Hematopoietic multipotent progenitor cell treated with erythropoietin and hydrocortisone succinate and interleukin-3 and kit ligand, for 15 days (in vitro differentiated cells): ENCODE data around the gene MAGI2.

Experiments
- DNase-seq: peaks from one replicate; pipeline ENCODE4 v3.0.0-alpha.2; 2015; ENCODE audit warnings: low spot score

The MAGI2 gene

DNA sequence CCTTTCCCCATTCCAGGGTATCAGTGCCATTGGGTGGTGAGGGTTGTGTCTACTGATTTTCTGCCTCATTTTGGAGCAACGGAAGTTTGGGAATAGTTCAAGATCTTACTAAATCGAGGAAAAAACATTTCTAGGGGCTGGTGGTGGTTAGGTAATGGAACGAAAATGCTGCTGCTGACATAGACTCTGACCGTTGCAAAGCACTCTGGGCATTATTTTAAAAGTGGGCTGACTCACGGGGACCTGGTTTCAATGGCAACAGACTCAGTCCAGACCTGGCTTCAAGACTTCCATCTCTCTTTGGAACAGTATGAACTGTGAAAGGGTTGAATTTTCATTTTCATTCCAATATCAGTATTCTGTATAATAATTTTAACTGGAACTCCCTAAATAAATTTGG, 1370.9 kb downstream of the MAGI2 start:
- DNase-seq = no peak

DNA sequence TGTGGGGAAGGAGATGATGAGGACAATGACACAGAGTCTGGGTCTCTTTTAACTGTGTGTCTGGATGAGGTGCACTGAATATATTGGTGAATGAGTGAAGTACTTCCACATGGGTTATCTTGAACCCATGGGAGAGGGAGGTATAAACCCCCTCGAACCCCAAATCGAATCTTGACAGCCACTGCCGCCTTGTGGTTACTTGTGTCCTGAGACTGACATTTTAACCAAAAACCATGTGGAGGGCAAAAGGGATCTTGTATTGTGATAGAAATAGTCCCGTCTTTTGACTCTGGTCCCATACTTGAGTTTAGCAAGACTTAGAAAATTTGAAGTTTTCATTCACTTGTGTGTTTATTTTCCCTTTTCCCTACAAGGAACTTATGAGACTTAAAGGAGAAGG, 1371.6 kb downstream of the MAGI2 start:
- DNase-seq = no peak

DNA sequence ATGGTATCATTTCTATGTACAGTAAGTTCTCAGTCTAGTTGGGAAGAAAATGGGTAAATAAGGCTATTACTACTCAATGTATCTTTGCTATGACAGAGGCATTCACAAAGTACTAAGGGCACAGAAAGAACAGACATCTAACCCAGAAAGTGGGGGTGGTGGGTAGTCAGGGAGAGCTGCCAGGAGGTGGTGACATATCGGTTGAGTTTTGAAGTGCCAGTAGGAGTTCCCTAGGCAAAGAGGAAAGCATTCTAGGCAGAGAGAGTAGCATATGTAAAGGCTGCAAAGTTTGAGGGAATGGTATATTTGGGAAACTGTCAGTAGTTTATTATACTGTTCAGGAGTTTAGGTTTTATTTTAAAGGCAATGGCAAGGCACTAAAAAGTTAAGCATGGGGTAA, 1372.1 kb downstream of the MAGI2 start:
- no peak for DNase-seq

DNA sequence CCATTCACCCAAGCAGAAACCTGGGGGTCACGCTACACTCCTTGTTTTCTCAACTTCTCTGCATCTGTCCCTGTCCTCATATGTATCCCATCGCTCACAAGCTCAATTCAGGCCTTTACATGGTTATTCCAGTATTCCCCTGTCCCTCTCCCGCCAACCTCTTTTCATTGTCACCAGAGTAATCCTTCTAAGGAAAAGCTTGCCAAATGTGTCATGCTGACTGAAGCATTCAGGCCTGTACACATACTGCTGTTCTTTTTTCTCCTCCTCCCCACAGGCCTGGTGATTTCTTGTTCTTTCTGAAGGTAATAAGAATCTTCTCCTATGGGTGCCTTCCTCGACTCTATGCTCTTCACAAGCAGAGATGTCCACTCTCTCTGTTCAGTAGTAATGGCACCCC, 1372.7 kb downstream of the MAGI2 start:
- no peak for DNase-seq

DNA sequence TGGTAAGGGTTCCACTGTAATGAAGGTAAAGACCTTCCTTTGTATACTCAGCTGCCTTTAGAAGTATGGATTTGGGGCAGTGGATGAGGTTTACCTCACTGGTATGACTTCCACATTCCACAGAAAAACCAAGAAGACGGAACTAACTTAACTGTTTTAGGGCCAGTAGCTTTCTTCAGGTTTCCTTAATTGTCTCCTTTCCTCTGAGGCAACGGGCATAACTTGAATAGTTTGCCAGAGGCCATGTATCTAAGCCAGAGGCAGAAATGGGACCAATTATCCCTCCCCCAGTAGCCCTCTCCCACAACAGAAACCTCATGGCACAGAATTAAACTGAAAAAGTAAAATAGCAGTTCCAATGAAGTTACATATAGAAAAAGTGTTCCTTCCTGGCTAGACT, 1373.2 kb downstream of the MAGI2 start:
- no peak for DNase-seq

DNA sequence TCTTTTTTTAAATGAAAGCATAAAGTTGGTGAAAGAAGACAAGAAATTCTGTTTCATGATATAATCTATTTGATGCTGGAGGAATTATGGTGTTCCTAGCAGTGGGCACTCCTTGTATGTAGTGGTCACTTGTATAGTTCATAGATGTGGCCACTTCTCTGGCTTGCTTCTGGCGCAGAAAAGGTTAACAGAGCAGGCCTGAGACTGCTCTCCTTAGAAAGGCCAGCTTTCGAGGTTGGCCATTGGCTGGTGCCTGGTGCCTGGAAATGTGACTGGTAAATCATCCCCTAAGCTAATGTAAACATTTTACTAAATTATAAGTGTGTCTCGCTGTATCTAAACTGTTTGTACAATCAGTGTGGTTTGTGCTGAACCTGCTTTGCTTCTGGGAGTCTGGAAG, 1378.8 kb downstream of the MAGI2 start:
- DNase-seq = no peak

DNA sequence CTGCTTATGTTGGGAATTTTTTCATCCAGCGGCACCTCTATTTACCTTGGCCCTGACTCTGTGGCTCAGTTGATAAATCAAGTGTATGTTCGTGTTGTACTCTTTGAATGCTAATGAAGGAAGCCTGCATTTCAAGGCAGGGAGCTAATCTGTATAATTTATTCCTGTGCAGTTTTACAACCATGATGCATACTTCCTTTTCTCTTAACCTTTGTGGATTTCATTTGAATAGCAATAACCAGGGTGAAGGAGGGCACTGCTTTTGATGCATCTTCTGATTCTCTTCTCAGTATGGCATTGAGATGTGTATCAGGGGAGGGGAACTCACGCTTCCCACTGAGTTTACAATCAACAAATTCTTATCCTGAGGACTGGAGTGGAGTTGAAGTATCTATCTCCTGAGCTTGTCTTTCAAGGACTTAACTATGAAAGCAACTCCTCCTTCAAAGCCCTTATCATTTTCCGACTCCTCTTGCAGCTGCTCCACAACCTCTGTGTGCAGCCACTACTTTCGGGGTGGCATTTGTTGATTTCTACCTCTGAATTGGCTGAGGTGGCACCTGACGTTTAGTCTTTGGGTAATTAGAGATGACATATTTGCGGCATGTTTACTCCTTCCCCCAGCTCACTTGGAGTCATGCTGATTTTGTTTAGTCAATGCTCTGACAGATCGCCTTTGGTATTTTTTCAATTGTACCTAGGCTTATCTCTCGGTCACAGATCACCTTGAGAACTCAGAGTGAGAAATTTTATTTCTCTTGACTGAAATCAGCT, 1379.7 kb downstream of the MAGI2 start:
- no peak for DNase-seq

DNA sequence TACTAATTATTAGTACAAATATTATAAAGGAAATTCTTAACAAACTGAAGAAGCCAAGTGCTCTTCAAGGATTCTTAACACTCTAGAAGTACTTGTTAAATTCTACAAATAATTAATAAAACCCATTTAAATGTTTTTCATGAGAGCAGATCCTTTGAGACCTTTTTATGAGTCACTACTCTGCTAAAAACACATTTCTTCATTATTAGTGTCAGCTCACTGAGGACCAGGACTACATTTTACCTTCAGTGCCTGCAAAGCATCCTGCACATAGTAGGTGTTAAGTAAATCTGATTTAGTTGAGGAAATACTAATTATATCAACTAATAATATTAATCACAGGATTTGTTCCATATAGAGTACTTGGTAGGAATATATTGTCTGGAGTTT, 1381.3 kb downstream of the MAGI2 start:
- DNase-seq = no peak

DNA sequence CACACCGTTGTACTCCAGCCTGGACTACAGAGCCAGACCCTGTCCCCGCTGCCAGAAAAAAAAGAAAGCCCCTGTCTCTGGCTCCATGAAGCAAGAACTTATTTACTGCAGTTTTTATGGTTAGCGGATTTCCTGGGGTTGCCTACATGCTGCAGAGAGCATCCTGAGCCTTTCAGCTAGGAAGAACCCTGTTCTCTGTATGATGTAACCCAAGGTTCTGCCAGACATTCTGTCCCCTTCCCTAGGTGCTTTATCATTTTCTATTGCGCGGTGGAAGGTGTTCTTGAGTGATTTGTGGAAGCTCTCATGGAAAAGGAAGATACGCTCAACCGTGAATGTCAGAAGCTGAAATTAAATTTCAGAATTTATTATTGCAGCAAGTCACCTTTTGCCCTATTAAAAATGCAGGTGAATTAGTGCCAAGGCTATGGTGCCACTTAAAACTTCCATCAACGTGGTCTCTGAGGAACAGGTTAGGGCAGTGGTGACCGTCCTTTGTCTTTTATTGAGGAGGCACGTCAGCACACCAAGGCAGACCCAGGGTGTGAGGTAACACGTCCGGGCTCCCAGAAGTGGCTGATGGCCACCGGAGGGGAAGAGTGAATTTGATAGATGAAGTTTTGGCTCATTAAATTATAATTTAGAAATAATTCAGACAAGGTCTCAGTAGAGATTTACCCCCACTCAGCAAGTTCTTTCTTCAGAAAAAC, 1381.8 kb downstream of the MAGI2 start:
- DNase-seq = no peak

DNA sequence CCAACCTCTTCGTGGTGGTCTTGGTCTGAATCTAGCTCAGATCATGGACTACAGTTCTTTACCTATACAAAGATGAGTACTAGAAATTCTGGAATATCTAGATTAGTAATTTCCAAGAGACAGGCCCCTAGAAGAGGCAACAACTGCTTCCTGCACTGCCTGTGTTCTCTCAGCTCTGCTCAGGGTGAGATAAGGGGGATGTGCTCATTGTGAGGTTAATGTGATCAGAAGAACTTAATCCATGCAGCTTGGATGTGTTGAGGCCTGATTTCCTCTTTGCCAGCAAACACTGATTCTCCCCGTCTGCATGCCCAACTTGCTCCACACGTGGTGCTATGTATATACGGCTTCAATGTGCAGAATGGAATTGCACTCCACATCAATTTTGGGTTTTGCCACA, 1386.9 kb downstream of the MAGI2 start:
- no peak for DNase-seq

DNA sequence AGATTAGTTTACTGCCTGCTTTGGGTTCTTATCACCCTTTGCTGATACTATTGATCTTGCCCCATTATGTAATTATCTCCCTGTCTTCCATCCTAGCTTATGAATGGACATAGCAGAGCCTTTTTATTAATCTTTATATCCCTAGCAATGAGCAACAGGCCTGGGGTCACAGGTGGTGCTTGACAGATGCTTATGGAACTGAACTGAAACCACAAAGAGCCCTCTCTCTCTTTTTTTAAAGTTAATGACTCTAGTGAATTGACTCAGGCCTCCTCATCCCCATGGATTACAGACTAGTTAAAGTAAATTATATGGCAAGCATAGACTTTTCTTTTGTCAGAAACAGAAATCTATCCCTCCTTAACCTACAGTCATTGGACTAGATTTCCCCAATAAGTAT, 1389.7 kb downstream of the MAGI2 start:
- no peak for DNase-seq

DNA sequence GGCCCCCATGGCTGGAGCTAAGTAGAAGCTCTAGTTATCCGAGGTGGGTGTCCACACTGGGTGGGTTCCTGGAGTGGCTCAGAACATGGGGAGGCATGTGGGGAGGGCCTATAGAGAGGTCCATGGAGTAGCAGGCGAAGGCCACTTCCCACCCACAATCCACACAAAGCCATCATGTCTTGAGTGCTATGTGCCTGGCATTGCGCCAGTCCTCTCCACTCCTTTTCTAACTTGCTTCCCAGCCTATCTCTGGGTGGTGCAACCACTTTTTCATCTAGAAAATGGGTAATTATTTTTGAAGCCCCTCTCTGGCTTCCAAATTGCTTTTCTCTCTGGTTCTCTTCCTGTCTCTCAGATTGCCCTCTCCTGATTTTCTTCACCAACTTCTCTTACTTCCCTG, 1391.3 kb downstream of the MAGI2 start:
- no peak for DNase-seq

DNA sequence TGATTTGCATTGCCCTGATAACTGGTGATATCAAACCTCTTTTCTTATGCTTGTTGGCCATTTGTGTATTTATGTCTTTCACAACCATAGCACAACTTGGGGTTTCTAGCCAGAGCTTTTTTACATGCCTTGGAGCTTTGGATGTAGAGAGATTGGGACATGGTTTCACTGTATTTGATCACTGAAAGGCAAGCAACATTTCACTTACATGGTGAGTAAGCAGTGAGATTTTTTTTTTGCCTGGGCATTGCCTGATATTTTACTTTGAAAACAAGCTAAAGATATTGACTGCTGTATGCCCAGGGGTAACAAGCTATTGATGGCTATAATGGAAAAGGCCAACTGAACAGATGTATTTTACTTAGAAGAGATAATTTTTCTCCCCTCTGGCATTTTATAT, 1395.9 kb downstream of the MAGI2 start:
- no peak for DNase-seq

DNA sequence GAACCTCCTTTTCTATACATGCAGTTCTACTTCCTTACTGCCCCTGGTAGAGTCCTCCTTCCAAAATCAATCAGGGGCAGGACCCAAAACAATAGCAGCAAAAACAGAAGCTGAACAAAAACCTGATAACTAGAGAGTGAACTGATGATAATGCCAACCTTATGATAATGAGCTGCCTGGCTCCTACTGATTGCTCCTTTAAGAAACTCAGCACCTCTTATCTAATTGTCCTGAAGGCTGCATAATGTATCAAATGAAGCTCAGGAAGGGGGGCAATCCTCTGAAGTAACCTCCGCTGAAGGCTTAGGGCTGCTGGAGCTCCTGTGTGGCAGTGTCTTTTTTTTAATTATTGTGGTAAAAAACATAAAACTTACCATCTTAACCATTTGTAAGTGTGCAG, 1397.9 kb downstream of the MAGI2 start:
- DNase-seq = no peak

DNA sequence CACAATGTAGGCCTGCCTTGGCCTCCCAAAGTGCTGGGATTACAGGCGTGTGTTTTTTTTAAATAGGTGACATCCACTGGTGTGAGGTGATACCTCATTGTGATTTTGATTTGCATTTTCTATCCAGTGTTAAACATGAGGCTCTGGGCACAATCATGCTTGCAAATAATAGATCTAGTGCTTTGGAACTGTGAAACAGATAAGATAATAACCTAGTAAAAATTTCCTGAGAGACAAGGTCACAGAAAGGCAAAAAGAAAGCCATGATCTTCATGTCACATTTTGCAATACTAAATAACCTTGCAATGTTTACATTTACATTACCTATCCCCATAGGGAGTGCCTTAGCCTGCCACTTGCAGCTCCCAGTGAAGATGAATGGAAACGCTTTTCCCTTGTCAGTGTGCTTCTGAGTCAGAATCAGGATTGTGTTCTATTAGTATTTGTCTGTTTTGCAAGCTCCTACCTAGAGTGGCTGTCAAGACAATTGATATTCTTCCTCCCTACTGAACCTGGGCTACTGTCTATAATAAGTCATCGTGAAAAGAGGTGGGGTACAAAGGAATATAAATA, 1398.4 kb downstream of the MAGI2 start:
- DNase-seq = no peak

DNA sequence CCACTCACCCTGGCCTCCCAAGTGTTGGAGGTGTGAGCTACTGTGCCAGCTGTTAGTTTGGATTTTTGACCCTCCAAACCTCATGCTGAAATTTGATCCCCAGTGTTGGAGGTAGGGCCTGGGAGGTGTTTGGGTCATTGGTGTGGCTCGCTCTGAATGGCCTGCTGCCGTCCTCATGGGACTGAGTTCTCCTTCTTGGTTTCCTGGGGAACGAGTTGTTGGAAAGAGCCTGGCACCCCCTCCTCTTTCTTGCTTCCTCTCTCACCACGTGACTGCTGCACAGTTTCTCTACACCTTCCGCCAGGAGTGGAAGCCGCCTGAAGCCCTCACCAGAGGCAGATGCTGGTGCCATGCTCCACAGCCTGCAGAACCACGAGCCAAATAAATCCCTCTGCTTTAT, 1401.4 kb downstream of the MAGI2 start:
- DNase-seq = no peak

DNA sequence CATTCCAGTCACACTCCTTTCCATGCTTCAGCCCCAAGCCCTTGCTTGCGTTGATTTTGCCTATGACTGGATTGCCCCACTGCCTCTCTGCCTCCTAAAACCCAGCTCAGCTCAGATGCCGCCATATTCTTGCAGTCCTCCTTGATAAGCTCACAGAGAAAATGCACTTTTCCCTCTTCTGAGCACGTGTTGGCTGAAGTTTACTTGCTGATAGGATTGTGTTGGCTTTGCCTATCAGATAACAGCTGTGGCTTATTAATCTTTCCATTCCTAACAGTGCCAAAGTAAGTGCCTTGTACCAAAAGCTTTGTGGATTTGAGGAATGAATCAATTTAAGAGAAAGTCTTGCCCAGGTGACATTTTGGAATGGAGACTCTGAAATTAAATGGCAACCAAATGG, 1405.7 kb downstream of the MAGI2 start:
- no peak for DNase-seq

DNA sequence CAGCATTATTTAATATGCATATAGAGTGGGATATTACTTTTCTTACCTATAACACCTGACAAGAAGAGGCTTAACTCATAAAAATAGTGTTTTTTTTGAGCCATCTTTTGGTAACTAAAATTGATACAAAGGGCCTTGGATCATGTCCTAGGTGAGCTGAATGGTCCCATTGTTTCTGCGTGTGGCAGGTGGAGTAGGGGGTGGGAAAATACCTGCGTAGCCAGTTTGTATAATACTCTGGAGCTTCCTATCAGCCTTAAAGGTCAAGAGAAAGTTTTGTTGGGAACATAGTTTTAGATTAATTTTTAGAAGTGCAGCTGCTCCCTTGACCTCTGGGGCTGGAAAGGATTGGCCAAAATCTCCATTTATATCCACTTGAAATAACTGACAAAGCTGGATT, 1410.3 kb downstream of the MAGI2 start:
- no peak for DNase-seq

DNA sequence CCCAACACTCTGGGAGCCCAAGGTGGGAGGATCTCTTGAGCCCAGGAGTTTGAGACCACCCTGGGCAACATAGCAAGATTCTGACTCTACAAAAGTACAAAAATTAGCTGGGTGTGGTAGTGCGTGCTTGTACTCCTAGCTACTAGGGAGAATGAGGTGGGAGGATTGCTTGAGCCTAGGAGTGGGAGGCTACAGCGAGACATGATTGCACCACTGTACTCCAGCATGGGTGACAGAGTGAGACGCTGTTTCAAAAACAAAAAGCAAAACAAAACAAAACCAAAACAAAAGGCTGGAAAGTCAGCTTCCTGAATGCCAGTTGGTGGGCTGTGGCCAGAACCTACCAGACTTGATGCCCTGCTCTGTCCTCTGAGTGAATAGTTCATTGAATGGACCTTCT, 1412.0 kb downstream of the MAGI2 start:
- DNase-seq = no peak

DNA sequence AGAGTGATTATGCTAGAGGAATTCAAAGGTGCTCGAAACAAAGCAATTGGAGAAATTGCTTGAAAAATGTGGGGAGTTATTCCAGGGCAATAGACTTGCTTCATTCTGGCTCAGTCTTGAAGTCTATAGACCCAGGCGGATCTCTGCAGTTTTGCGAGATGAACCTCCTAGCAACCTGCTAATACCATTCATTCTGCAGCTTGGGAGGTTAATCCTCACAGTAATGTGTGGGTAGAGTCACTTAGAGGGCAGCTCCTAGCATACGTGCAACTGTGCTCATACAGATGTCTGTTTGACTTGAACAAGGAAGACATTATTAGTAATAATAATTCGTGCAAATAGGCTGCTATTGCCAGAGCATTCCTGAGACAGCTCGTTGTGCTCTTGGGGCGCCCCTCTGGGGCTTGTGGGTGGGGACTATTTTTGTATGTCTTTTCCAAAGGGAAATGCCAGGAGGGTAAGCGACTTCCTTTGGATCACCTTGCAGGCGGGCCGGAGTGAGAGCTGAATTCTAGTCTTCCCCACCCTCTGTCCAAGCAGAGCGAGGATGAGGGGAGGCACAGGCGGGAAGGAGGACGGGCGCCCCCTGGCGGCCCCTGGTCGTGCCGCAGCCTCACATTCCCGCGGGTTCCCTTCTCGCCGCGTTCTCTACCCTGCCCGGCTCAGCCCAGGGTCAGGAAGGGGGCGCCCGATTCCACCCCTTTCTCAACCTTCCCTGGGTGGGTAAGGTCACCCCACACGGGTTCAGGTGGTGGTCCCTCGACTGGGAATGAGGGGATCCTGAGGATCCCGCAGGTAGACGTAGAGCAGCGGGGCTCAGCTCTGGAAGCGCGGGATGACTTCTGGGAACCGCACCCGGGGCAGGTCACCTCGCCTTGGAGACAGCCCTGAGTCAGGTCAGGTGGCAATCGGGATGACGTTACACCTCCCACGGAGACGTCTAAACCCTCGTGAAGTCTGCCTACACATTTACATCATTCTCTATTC, 1413.4 kb downstream of the MAGI2 start:
- DNase-seq = peak; percentile 43

DNA sequence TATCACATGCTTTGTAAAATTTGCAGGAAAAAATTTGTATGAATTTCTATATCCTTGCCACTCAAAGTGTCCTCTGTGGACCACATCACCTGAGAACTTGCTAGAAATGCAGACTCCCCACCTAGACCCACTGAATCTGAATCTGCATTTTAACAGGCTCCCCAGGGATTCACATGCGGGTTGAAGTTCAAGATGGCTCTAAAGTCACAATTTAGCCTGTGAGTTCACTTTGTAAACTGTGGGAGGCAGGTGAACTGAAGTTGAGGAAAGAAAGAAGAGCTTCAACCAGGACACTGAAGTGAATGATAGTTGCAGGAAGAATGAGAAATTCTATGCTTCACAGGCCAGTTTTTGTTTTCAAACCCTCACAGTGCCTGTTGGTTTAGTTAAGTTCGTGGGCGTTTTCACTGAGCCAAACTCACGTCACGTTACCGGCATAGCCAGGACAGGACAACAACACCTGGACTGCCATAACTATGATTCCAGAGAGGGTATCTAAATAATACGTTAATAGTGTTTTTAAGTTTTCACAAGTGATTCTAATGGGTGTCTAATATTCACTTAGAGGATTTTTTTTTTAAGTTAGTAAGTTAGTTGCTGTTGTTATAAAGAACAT, 1414.9 kb downstream of the MAGI2 start:
- DNase-seq = no peak

DNA sequence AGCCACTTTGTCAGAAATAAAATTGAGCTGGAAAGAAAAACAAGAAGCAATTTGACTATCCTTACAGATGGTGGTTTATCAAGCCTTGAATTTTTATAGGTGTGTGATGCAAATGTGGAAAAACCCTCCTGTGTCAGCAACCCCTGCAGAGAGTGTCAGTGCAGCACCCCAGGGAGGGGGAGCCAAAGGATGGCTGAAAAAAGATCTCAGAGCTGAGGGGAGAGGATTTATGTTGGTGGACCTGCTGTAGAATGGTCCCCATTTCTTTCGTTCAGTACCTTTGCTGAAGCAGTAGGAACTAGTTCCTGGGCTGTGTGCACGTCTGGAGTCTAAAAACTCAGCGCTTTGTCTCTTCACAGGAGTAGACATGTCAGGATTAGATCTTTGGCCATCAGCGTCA, 1415.9 kb downstream of the MAGI2 start:
- DNase-seq = no peak
